HG02588 (cell line): ENCODE results near the gene CHTF18.
"Not testable (repeated sequence)": the region's sequence is repeated elsewhere in the genome, so short reads cannot be mapped to it uniquely, and the experiment has no call there.

Experiments used
- ATAC-seq: cut with Tn5 transposase; IDR thresholded peaks from one replicate; pipeline ENCODE4 v1.9.1; 2021; ENCODE audit warnings: mild to moderate bottlenecking, moderate library complexity; ENCODE audit not compliant: unreplicated experiment

Gene CHTF18

GRCh38 chr16:824194-824593 lies 35.8 kb downstream of the CHTF18 start:
- ATAC-seq: no peak

- no peak for ATAC-seq
Observed at GRCh38 chr16:824601-825000, 36.2 kb downstream of the CHTF18 start.

- ATAC-seq: no peak
Observed at GRCh38 chr16:825341-826061, 37.1 kb downstream of the CHTF18 start.

GRCh38 chr16:827513-827912 lies 39.1 kb downstream of the CHTF18 start:
- no peak for ATAC-seq

- ATAC-seq: no peak
Observed at GRCh38 chr16:828891-829290, 40.5 kb downstream of the CHTF18 start.

- no peak for ATAC-seq
Observed at GRCh38 chr16:830107-830870, 41.9 kb downstream of the CHTF18 start.

- ATAC-seq: no peak
Observed at GRCh38 chr16:830871-831570, 42.6 kb downstream of the CHTF18 start.

- ATAC-seq: no peak
Observed at GRCh38 chr16:831571-832413, 43.4 kb downstream of the CHTF18 start.

GRCh38 chr16:832652-833336 lies 44.4 kb downstream of the CHTF18 start:
- ATAC-seq: no peak

- ATAC-seq: no peak
Observed at GRCh38 chr16:833411-833810, 45.0 kb downstream of the CHTF18 start.

- no peak for ATAC-seq
Observed at GRCh38 chr16:835373-835772, 47.0 kb downstream of the CHTF18 start.

GRCh38 chr16:836221-836620 lies 47.8 kb downstream of the CHTF18 start:
- ATAC-seq: no peak

GRCh38 chr16:836822-837221 lies 48.4 kb downstream of the CHTF18 start:
- not testable (repeated sequence) for ATAC-seq

- ATAC-seq: no peak
Observed at GRCh38 chr16:838741-839140, 50.3 kb downstream of the CHTF18 start.

- no peak for ATAC-seq
Observed at GRCh38 chr16:839643-840408, 51.4 kb downstream of the CHTF18 start.

- no peak for ATAC-seq
Observed at GRCh38 chr16:840561-841454, 52.4 kb downstream of the CHTF18 start.

- ATAC-seq: no peak
Observed at GRCh38 chr16:841455-842060, 53.1 kb downstream of the CHTF18 start.

- ATAC-seq: no peak
Observed at GRCh38 chr16:842061-842476, 53.6 kb downstream of the CHTF18 start.
